HG03575 (cell line): ENCODE data around the gene OR4D2.
"Not testable (repeated sequence)": the region's sequence is repeated elsewhere in the genome, so short reads cannot be mapped to it uniquely, and the experiment has no call there.

ENCODE experiments used
- ATAC-seq: cut with Tn5 transposase; IDR thresholded peaks from one replicate; pipeline ENCODE4 v1.9.1; 2021; ENCODE audit not compliant: unreplicated experiment, insufficient number of reproducible peaks, low FRiP score; ENCODE audit errors: extremely low read depth

Gene OR4D2

DNA sequence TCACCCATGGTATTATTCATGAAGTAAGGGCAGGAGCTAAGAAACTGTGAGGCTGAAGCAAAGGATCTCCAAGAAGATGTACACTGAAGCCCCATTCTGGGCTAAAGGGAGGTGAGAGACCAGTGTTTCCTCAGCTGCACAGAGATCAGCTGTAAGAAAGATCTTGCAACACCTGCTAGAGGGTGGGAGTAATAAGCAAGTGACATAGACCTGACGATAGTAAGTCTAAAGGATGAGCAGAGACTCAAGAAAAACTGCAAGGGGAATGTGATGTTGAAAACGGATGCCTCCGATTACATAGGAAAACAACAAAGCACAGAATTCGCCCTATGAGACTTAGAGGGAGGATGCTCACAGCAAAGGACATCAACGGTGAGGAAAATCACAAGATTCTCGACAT is at the start of gene OR4D2:
TSS of gene OR4D2 (plus strand) at position 301 of the 400 bp plus-strand sequence. CDS start 2,674 bp downstream, outside the sequence.
- no peak for ATAC-seq

DNA sequence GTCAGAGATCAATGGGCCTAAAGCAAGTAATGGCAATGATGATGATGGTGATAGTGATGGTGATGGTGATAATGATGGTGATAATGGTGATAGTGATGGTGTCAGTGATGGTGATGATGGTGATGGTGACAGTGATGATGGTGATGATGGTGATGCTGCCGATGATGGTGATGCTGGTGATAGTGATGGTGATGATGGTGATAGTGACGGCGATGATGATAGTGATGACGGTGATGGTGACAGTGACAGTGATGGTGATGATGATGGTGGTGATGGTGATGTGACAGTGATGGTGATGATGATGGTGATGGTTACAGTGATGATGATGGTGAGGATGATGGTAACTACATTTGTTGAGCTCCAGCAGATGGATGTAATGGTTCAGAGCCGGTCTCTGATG is 49.4 kb upstream of the OR4D2 start:
- no peak for ATAC-seq

DNA sequence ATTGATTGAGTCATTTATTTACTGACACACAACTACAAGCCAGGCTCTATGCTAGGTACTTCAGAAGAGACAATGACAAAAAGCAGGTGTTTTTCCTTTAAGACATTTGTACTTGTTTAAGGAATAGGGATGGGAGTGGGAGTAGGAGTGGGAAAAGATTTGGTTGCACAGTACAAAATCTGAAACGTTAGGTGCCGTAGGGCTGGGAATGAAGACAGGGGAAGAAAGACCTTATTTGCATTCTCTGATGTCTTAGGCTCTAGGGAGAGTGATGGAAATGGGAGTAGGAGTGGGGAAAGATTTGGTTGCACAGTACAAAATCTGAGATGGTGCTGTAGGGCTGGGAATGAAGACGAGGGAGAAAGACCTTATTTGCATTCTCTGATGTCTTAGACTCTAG is 47.3 kb upstream of the OR4D2 start:
- ATAC-seq, result no peak

DNA sequence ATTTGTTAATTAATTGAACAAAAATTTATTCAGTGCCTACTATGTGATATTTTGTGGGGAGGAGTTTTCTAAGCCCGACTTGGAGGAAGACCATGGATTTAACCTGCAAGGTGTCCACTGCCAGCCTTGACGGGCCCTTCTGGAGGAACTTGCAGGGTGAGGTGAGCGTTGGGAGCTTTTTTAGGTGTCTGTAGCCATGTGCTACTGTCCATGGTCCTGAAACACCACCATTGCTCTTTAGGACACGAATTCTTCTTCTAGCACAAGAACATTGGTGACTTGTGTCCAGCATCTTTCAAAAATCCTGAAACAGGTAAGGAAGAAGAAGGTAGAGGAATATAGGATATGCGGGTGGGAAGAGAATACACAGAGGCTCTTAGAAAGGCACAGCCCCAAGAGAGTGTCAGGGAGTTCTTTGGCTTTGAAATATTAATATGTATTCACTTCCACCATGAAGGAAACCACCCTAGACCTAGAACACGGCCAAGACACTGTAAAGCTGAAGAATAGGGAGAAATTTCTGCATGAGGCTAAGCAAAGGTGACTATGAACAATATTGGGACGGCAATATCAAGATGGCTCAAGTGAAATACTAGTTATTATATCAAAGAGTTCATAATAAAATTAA is 46.5 kb upstream of the OR4D2 start:
- ATAC-seq, result no peak

DNA sequence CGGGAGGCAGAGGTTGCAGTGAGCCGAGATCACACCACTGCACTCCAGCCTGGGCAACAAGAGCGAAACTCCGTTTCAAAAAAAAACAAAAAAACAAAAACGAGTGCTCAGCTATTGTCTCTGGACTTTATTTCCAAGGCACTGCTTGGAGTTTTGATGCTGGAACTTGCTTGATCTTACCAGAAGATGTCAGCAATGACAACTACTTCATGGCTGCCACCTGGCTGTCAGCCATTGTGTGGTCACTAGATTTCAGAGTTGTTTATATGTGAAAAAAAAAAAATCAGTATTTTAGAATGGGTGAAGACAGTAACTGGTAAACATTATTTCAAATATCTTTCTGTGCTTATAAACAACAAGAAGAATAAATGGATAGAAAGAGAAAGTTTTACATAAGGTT is 44.9 kb upstream of the OR4D2 start:
- ATAC-seq, result no peak

DNA sequence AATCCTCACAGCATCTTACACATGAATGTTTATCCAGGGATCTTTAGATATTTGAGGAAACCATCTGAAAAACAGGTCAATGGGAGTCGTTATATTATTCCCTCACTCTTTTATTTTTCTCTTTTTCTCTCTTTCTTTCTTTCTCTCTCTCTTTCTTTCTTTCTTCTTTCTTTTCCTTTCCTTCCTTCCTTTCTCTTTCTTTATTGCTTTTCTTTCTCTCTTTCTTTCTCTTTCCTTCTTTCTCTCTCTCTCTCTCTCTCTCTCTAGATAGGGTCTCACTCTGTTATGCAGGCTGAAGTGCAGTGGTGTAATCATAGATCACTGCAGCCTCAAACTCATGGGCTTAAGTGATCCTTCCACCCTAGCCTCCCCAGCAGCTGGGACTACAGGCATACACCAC is 38.9 kb upstream of the OR4D2 start:
- ATAC-seq, result no peak

DNA sequence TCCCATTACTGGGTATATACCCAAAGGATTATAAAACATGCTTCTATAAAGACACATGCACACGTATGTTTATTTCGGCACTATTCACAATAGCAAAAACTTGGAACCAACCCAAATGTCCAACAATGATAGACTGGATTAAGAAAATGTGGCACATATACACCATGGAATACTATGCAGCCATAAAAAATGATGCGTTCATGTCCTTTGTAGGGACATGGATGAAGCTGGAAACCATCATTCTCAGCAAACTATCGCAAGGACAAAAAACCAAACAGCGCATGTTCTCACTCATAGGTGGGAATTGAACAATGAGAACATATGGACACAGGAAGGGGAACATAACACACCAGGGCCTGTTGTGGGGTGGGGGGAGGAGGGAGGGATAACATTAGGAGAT is 34.1 kb upstream of the OR4D2 start:
- ATAC-seq, result not testable (repeated sequence)

DNA sequence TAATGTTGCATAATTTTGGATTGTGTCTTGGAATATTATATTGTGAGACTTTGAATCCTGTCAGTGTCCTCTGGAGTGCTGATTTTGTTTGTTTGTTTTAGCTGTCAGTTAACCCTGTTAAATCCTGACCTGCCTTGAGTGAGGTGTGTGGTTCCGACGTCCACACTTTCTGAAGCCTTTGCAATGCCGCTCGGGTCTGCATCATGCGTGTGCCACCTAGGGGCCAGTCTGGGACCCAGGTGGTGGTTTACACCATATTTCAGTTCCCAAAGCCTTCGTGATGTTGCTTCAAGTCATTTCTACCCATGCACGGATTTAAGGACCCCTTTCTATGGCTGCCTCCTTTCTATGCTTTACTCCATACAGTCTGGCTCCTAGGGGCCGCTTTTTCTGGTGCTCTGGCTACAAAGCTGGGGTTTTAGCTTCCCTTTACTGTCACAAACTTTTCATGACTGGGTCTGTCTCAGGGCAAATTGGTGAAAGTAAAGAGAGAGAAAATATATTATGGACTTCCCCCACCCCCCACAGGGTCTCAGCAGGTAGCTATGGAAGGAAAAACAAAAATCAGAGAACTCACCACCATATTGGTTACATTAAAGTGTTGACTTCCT is 30.0 kb upstream of the OR4D2 start:
- ATAC-seq, result no peak

DNA sequence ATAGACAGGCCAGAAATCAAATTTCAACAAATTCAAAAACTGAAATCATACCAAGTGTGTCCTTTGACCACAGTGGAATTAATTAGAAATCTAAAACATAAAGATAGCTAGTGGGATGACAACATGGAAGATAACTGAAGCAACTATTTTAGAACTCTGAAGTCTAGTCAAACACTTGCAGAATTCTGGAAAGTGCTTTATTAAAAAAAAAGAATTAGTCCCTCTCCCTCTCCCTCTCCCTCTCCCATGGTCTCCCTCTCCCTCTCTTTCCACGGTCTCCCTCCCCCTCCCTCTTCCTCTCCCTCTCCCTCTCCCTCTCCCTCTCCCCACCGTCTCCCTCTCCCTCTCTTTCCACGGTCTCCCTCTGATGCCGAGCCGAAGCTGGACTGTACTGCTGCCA is 25.3 kb upstream of the OR4D2 start:
- ATAC-seq, result no peak

DNA sequence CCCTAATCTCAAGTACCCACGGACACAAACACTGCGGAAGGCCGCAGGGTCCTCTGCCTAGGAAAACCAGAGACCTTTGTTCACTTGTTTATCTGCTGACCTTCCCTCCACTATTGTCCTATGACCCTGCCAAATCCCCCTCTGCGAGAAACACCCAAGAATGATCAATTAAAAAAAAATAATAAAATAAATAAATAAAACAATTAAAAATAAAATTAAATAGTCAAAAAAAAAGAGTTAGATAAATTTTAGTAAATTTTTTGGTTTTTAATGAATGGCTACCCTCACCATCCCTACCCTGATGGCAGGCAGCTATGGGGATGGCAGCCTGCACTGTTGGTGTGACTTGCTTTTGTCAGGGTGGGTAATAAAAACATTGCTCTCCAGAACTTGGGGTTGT is 23.4 kb upstream of the OR4D2 start:
- ATAC-seq, result not testable (repeated sequence)

DNA sequence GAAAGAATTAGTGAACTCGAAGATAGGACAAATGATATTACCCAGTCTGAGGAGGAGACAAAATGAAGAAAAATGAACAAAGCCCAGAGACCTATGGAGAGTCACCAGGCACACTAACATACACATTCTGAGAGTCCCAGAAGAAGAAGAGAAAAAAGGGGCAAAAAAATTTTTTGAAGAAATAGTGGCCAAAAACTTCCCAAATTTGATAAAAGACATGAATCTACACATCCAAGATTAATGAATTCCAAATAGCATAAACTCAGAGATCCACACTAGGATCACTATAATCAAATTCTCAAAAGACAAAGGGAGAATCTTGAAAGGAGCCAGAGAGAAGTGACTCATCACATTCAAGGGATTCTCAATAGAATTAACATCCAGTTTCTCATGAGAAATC is 22.0 kb upstream of the OR4D2 start:
- ATAC-seq, result no peak

DNA sequence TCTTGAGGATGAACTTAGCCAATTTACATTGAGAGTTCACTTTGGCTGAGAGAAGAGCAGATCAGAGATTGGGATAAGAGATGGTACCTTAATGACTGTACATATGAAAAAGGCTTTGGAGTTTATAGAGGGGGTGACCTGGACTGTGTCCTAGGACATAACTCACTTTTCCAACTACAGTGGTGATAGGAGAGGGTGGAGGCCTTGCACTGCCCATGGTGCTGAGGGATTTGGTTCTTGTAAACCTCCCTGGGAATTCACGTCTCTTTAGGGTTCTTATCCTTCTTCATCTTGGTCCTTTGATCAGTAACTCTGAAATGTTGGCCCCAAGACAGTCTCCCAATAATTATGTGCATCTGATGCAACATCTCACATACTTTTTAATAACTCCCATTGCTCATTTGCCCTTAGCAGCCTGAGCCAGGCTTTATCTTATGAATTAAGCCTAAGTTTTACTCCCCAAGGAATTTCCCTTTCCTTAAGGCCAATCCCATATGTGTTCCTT is 18.8 kb upstream of the OR4D2 start, which contains the start of gene OR4D1:
TSS of gene OR4D1 (plus strand) at position 455 of the 505 bp plus-strand sequence. CDS start 6,770 bp downstream, outside the sequence.
- no peak for ATAC-seq

DNA sequence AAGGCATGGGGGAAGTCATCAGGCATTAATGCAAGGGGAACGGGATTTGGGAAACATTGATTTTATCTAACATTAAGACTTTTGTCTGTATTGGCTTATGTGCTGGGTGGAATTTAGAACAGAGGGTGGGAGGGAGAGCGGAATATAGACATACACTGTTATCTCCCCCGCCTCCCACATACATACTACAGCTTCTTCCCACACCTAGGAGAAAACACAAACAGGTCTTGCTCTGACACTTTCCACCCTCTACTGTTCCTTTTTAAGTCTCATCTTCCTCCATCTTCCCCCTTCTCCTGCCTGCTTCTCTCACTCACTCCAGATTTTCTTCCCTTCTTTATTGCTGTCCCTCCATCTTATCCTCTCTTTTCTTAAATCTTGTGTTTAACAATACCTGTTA is 18.2 kb upstream of the OR4D2 start:
- ATAC-seq, result no peak

DNA sequence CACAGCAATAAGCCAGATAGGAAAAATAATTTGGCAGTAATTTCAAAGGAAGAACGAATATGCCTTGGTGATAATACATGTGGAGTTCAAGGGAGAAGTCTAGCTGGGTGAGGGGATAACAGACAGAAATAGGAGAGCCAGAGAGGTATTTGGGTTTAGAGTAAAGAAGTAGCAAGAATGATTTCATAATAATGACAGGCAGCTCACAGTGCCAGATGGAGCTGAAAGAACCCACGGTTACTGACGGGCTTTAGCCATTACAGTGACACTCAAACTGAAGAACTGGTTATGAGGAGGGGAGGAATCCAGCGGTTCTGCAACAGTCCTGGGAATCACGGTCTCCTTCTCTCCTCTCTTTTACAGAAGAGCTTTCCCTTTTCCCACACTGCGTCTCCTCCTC is 16.4 kb upstream of the OR4D2 start:
- no peak for ATAC-seq

DNA sequence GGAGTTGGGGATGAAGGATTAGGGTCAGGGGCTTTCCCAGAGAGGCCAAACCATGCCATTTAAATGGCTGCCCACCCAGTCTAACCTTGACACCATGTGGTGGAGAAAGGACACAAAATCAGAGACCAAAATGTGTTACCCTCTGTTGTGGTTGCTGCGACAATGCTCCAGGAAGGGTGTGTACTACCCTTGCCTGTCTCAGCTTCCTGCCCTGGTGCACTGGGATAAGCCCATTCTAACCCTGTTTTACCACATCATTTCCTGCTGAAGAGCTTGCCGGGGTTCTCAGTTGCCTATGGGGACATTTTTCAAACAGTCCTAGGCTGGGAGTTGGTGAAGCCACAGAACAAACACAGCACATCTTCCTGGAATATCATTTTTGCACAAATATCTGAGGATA is 13.7 kb upstream of the OR4D2 start:
- ATAC-seq, result no peak

DNA sequence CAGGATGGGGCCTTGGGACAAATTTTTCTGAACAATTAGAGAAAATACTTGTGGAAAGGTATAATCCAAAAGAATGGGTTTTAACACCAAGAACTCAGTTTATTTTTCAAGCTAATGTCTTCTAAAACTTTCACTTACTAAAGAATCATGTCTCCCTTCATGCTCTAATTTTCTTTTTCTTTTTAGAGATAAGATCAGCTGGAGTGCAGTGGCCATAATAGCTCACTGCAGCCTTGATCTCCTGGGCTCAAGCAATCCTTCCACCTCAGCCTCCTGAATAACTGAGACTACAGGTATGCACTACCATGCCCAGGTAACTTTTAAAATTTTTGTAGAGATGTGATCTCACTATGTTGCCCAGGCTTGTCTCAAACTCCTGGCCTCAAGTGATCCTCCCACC is 13.1 kb upstream of the OR4D2 start:
- ATAC-seq, result no peak

DNA sequence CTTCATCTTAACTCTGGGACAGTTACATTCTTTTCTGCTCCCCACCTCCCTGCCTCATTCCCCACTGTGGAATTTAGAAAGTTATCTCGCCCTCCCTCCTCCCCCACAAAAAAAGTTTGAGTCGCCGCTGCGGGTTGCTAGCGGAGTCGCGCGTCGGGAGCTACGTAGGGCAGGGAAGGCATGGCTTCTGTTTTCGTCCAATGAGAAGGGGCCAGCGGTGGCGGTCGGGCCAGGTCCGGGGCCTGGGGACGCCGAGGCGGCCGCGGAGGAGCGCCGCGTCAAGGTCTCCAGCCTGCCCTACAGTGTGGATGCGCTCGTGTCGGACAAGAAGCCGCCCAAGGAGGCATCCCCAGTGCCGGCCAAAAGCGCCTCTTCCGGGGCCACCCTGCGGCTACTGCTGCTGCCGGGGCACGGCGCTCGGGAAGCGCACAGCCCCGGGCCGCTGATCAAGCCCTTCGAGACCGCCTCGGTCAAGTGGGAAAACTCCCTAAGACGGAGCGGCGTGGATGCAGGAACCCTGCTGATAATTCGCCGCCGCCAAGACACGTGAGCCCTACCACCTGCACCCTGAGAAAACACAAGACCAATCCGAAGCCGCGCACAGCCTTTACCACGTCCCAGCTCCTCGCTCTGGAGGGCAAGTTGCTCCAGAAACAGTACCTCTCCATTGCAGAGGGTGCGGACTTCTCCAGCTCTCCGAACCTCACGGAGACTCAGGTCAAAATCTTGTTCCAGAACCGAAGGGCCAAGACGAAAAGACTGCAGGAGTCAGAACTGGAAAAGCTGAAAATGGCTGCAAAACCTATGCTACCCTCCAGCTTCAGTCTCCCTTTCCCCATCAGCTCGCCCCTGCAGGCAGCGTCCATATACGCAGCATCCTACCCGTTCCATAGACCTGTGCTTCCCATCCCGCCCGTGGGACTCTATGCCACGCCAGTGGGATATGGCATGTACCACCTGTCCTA is 9.7 kb upstream of the OR4D2 start:
- no peak for ATAC-seq

DNA sequence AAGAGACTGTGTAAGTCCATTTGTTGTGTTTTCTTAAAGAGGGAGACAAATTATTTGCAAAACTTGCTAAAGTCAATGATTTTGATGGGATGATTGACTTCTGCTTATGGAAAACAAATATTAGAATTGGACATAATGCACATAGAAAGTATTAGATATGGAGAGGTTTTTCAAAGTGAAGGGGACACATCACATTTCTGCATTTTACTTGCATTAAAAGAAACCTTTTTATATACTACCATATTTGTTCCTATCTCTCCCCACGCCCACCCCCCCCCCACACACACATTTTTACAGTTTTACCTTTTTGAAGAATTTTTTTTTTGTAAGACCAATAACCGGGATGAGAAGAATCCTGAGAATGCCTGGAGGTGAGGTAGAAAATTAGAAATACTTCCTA is 8.6 kb upstream of the OR4D2 start:
- ATAC-seq, result no peak

DNA sequence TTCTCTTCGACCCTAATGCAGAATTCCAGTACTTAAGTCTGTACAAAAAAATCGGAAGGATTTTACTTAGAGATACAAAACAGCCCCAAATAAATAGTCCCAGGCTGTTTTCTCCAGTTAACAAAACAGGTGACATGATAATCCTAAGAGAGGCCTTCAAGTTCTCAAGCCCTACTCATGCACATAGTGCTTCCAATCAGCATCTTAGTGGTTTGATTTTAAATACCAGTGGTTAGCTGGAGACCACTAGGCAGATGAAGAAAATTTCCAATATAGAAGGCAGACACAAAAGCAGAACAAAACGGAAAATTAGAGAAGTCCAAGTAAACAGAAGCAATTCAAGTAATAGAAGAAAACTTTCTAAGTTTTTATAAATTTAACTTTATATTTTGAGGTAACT is 5.2 kb upstream of the OR4D2 start:
- no peak for ATAC-seq

DNA sequence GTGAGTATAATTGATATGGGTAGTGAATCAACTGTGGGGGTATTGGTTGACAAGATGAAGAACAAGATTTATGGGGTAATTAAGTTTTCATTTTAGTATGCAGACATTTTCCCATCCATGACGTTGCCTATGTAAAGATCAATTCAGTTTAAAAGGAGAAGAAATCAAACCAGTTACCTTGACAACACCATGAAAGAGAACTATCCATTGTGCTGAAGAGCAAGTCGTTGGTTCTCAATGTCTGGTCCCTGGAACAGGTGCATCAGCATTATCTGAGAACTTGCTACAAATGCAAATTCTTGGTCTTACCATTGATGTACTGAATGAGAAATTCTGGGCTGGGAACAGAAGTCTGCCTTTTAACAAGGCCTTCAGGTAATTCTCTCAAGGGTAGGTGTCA is 801 bp upstream of the OR4D2 start:
- no peak for ATAC-seq
